Type B pancreatic cell (in vitro differentiated cells): ENCODE results near the gene CAMK1D. TPM values are rescaled to one million over a fixed set of nuclear protein-coding genes. Genes with fewer than 3 reads are reported as not detected.
A peak's percentile ranks its signal among the peaks of the same experiment; 100 is the strongest.

Experiments
- DNase-seq: peaks from one replicate; pipeline ENCODE4 v3.0.0; 2021; ENCODE audit warnings: mixed read lengths; ENCODE audit not compliant: unreplicated experiment; ENCODE audit errors: extremely low spot score
- H3K27ac Mint-ChIP-seq: 2 replicates; pipeline ENCODE4 v1.8.0; 2021; ENCODE audit warnings: mild to moderate bottlenecking, mixed read lengths
- H3K27me3 Mint-ChIP-seq: 2 replicates; pipeline ENCODE4 v1.8.0; 2021; ENCODE audit warnings: mixed read lengths
- H3K36me3 Mint-ChIP-seq: 2 replicates; pipeline ENCODE4 v1.8.0; 2021; ENCODE audit warnings: mixed read lengths
- H3K4me1 Mint-ChIP-seq: one replicate; pipeline ENCODE4 v1.8.0; 2021; ENCODE audit warnings: mixed read lengths; ENCODE audit not compliant: unreplicated experiment
- H3K4me3 Mint-ChIP-seq: 2 replicates; pipeline ENCODE4 v1.8.0; 2021; ENCODE audit warnings: mild to moderate bottlenecking, mixed read lengths
- H3K9me3 Mint-ChIP-seq: 2 replicates; pipeline ENCODE4 v1.8.0; 2021; ENCODE audit warnings: mixed read lengths
- total RNA-seq: library from RNA; stranded (reverse); gene quantifications from 2 replicates; pipeline ENCODE4 v1.2.1, GENCODE V29; 2021; ENCODE audit warnings: low replicate concordance
- TF ChIP-seq, protein P1 (sequence below): fragments of 200-600 bp; sonication (generic); conservative IDR thresholded peaks from 2 replicates; pipeline ENCODE4 v1.5.0; 2021; ENCODE audit warnings: antibody characterized with exemption, mild to moderate bottlenecking

The CAMK1D gene
- total RNA-seq, 1 donor from 2014 or later = 12.2 TPM

DNA sequence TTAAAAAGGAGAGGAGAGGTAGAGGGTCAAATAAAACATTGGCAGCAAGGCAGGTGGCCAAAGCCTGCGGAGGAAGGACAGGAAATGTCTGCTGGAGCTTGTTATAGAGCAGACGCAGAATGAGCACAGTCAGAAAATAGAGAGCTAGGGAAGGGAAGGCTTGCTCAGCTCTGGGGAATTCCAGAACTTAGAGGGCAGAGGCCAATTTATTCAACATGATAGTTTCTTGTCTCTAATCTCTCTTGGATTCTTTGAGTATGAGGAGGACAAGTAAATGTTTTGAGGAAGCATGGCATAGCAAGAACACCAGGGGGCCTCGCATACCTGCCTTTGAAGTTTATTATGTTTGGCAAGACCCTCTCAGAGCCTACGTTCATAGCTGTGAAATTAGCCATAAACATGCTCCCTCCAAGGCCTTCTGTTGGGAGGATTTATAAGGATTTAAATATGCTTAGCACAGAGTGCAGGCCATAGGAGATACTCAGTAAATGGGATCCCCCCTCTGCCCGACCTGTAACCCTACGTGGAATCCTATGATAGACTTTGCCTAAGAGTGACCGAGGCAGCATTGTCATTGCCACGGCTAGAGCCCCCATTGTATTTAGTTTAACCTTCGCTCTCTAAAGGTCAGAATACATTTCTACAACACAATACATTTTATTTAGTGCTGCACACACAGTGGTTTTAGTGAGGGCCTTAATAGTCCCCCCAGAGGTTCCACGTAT lies 358.3 kb downstream of the CAMK1D start:
- H3K27ac Mint-ChIP-seq = no peak overlapping the region
- TF ChIP-seq, protein P1, sequence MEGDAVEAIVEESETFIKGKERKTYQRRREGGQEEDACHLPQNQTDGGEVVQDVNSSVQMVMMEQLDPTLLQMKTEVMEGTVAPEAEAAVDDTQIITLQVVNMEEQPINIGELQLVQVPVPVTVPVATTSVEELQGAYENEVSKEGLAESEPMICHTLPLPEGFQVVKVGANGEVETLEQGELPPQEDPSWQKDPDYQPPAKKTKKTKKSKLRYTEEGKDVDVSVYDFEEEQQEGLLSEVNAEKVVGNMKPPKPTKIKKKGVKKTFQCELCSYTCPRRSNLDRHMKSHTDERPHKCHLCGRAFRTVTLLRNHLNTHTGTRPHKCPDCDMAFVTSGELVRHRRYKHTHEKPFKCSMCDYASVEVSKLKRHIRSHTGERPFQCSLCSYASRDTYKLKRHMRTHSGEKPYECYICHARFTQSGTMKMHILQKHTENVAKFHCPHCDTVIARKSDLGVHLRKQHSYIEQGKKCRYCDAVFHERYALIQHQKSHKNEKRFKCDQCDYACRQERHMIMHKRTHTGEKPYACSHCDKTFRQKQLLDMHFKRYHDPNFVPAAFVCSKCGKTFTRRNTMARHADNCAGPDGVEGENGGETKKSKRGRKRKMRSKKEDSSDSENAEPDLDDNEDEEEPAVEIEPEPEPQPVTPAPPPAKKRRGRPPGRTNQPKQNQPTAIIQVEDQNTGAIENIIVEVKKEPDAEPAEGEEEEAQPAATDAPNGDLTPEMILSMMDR = peak; percentile 73
- no peak for DNase-seq
- no peaks in the 10 kb centered on the region for H3K9me3 Mint-ChIP-seq
- no peaks in the 10 kb centered on the region for H3K36me3 Mint-ChIP-seq
- H3K4me1 Mint-ChIP-seq = peaks cover 38% of the 10 kb centered on the region
- H3K27me3 Mint-ChIP-seq = no peaks in the 10 kb centered on the region
- no peak overlapping the region for H3K4me3 Mint-ChIP-seq

DNA sequence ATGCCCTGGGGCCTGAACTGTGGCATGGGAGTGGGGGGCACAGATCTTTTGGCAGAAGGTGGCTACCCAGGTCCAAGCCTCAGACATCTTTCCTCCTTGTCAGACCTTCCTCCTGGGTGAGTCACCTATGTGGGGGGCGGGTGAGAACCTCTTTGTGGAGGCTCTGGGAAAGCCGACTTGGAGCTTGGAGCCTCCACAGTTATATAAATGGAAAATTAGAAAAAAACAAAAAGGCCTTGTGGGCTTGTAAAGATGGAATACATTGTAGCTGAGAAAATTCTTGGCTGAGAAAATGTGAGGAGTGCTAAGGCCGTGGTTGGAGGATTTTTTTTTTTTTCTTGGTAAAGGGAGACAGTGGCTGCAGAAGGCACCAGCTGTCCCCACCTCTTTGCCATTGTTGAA lies 359.7 kb downstream of the CAMK1D start:
- no peak overlapping the region for H3K27ac Mint-ChIP-seq
- no peaks in the 10 kb centered on the region for H3K36me3 Mint-ChIP-seq
- no peaks in the 10 kb centered on the region for H3K27me3 Mint-ChIP-seq
- H3K4me3 Mint-ChIP-seq = no peak overlapping the region
- TF ChIP-seq, protein P1 = no peak
- DNase-seq = no peak
- no peaks in the 10 kb centered on the region for H3K9me3 Mint-ChIP-seq
- H3K4me1 Mint-ChIP-seq = peaks cover 38% of the 10 kb centered on the region

- H3K27ac Mint-ChIP-seq = no peak overlapping the region
- H3K36me3 Mint-ChIP-seq = no peaks in the 10 kb centered on the region
- H3K4me3 Mint-ChIP-seq = no peak overlapping the region
- H3K4me1 Mint-ChIP-seq = peaks cover 38% of the 10 kb centered on the region
- TF ChIP-seq, protein P1 = no peak
- no peaks in the 10 kb centered on the region for H3K27me3 Mint-ChIP-seq
- no peak for DNase-seq
- no peaks in the 10 kb centered on the region for H3K9me3 Mint-ChIP-seq
These were observed 360.2 kb downstream of the CAMK1D start for GRCh38 chr10:12709521-12709963.

DNA sequence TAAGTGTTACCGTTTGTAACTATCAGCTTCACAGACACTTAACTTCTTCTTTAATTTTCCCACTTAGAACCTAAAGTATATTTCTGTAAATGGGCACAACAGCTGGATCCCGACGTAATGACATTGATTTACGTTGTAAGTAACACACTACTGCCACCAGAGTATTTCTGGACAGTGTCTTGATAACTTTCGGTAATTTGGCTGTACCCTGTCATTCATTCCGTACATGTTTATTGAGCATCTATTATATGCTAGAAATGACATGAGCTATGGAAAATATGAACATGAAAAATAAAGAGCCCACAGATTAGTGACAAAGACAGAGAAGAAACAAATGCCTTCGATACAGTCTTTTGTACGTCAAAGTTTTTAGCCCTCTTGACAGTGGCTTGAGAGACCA lies 360.8 kb downstream of the CAMK1D start:
- Mint-ChIP-seq H3K4me1 (peaks cover 38% of the 10 kb centered on the region), H3K36me3 (no peaks in the 10 kb centered on the region), H3K9me3 (no peaks in the 10 kb centered on the region), H3K4me3 (no peak overlapping the region), H3K27me3 (no peaks in the 10 kb centered on the region), H3K27ac (no peak overlapping the region)
- DNase-seq = no peak
- TF ChIP-seq, protein P1 = no peak

- H3K9me3 Mint-ChIP-seq = no peaks in the 10 kb centered on the region
- TF ChIP-seq, protein P1 = peak; percentile 92
- no peaks in the 10 kb centered on the region for H3K36me3 Mint-ChIP-seq
- H3K4me3 Mint-ChIP-seq = no peak overlapping the region
- peak overlapping the region; percentile 31 for H3K27ac Mint-ChIP-seq
- H3K27me3 Mint-ChIP-seq = no peaks in the 10 kb centered on the region
- peaks cover 38% of the 10 kb centered on the region for H3K4me1 Mint-ChIP-seq
- no peak for DNase-seq
These were observed 361.4 kb downstream of the CAMK1D start for GRCh38 chr10:12710594-12711349.
